T-cell (primary cell): ENCODE results near the gene MS4A12. TPM values are rescaled to one million over a fixed set of nuclear protein-coding genes. Genes with fewer than 3 reads are reported as not detected.

ENCODE experiments used
- ATAC-seq, 4 experiments: fragments of 200-7000 bp in 3 of 4; fragments of 150-1000 bp in 1 of 4; cut with Tn5 transposase; replicated peaks in 1 of 4; 1 replicate in 3 of 4; 2 replicates in 1 of 4; pipeline ENCODE4 v1.10.0; 2021; ENCODE audit warnings: moderate library complexity in 3 of 4, mild to moderate bottlenecking in 2 of 4, moderate number of reproducible peaks in 1 of 4
- CTCF ChIA-PET, 2 donors: fragments of 300-600 bp; sonication (Branson Sonifier 250); formaldehyde crosslinking; loops; one replicate each; lab custom pipeline; 2022; ENCODE audit warnings: antibody characterized with exemption in 2 of 2; lab: Charles Lee
- POLR2A ChIA-PET, 2 donors: fragments of 300-600 bp; sonication (Branson Sonifier 250); formaldehyde crosslinking; loops; one replicate each; lab custom pipeline; 2022; ENCODE audit warnings: antibody characterized with exemption in 2 of 2; lab: Charles Lee
- DNase-seq, 35 experiments: peaks; one replicate each; pipeline versions ENCODE4 v3.0.0 to v3.0.0-alpha.2; 2013 to 2023
- H3K27ac ChIP-seq: one replicate; pipeline ENCODE4 v1.5.1; 2013; ENCODE audit warnings: low read length
- H3K27me3 ChIP-seq, 2 experiments: replicated peaks in 1 of 2; 1 replicate in 1 of 2; 2 replicates in 1 of 2; pipeline versions ENCODE4 v1.6.1 to v1.7.0; 2013; ENCODE audit warnings: low read length in 1 of 2, mixed read lengths in 1 of 2; ENCODE audit not compliant: control insufficient read depth in 2 of 2, insufficient read depth in 2 of 2; ENCODE audit errors: extremely low read depth in 1 of 2
- H3K36me3 ChIP-seq, 2 donors: 1 replicate in 1 of 2; 2 replicates in 1 of 2; pipeline versions ENCODE4 v1.6.1 to v1.7.0; 2013; ENCODE audit warnings: low read length in 1 of 2; ENCODE audit not compliant: control insufficient read depth in 2 of 2, insufficient read depth in 1 of 2; ENCODE audit errors: extremely low read depth in 1 of 2
- H3K4me1 ChIP-seq, 2 experiments: 1 replicate in 1 of 2; 2 replicates in 1 of 2; pipeline versions ENCODE4 v1.6.1 to v1.7.0; 2013; ENCODE audit warnings: low read length in 2 of 2, mixed read lengths in 1 of 2; ENCODE audit not compliant: insufficient read depth in 2 of 2, control insufficient read depth in 1 of 2; ENCODE audit errors: extremely low read depth in 1 of 2
- H3K4me3 ChIP-seq, 2 donors: 1 replicate in 1 of 2; 2 replicates in 1 of 2; pipeline versions ENCODE4 v1.5.1 to v1.7.0; 2013; ENCODE audit warnings: mild to moderate bottlenecking in 2 of 2, low read length in 1 of 2, moderate library complexity in 1 of 2; ENCODE audit not compliant: control insufficient read depth in 1 of 2; ENCODE audit errors: extremely low read depth in 1 of 2
- H3K9me3 ChIP-seq: 2 replicates; pipeline ENCODE4 v1.7.0; 2013
- H3K27ac Mint-ChIP-seq, 2 donors: one replicate each; pipeline ENCODE4 v1.8.0; 2020 to 2021; ENCODE audit warnings: mild to moderate bottlenecking in 2 of 2, mixed read lengths in 2 of 2
- H3K27me3 Mint-ChIP-seq, 2 donors: one replicate each; pipeline ENCODE4 v1.8.0; 2021 to 2022; ENCODE audit warnings: mixed read lengths in 2 of 2
- H3K36me3 Mint-ChIP-seq: one replicate; pipeline ENCODE4 v1.8.0; 2021; ENCODE audit warnings: mixed read lengths
- H3K4me1 Mint-ChIP-seq, 3 donors: one replicate each; pipeline ENCODE4 v1.8.0; 2020 to 2022; ENCODE audit warnings: mixed read lengths in 3 of 3, mild to moderate bottlenecking in 1 of 3
- H3K4me3 Mint-ChIP-seq, 3 donors: one replicate each; pipeline ENCODE4 v1.8.0; 2020 to 2022; ENCODE audit warnings: mild to moderate bottlenecking in 3 of 3, mixed read lengths in 3 of 3, moderate library complexity in 3 of 3
- H3K9me3 Mint-ChIP-seq, 3 donors: one replicate each; pipeline ENCODE4 v1.8.0; 2020 to 2022; ENCODE audit warnings: mixed read lengths in 3 of 3
- WGBS: methylation state at CpG from one replicate; pipeline ENCODE4 v1.1.5; 2013; ENCODE audit warnings: missing lambda C conversion rate; ENCODE audit not compliant: insufficient coverage; 5-methylcytosine and 5-hydroxymethylcytosine counted together
- total RNA-seq, 35 experiments: library from RNA in 6 of 35; stranded (reverse) in 6 of 35; fragments of 120-200 nt in 1 of 35; gene quantifications; one replicate each; pipeline versions ENCODE4 v1.2.1 to v1.2.4 and lab custom pipeline; 2013 to 2026

MS4A12 gene
- total RNA-seq, 5 donors from 2014 or later (not counting 1 experiment from before 2014, with no cell fraction given): not detected

GRCh38 chr11:60457576-60457975 lies 35.0 kb upstream of the MS4A12 start:
- Histone ChIP-seq H3K27me3 (no peaks in the 10 kb centered on the region), H3K4me1 (peaks cover 0 to 6% of the 10 kb centered on the region in 2 experiments), H3K36me3 (no peaks in the 10 kb centered on the region), H3K4me3 (no peak overlapping the region), H3K27ac (no peak overlapping the region), H3K9me3 (no peaks in the 10 kb centered on the region)
- peaks cover 0 to 27% (median 8%) of the 10 kb centered on the region in 3 donors for H3K4me1 Mint-ChIP-seq
- ChIA-PET POLR2A (no interaction called here), CTCF (no interaction called here)
- DNase-seq: no peak
- no peaks in the 10 kb centered on the region for H3K36me3 Mint-ChIP-seq
- no peak overlapping the region for H3K27ac Mint-ChIP-seq
- no peaks in the 10 kb centered on the region for H3K9me3 Mint-ChIP-seq
- peaks cover 2 to 6% of the 10 kb centered on the region in 2 donors for H3K27me3 Mint-ChIP-seq
- no peak for ATAC-seq
- peak overlapping the region in 1 of 3 donors; percentile 42 for H3K4me3 Mint-ChIP-seq
- 37% methylated on average over 3 of the region's 3 CpGs for WGBS

- peaks cover 0 to 26% (median 8%) of the 10 kb centered on the region in 3 donors for H3K4me1 Mint-ChIP-seq
- Histone ChIP-seq H3K4me3 (no peak overlapping the region), H3K4me1 (peaks cover 0 to 6% of the 10 kb centered on the region in 2 experiments), H3K27ac (no peak overlapping the region), H3K9me3 (no peaks in the 10 kb centered on the region), H3K27me3 (no peaks in the 10 kb centered on the region), H3K36me3 (no peaks in the 10 kb centered on the region)
- no peak for DNase-seq
- no peak overlapping the region for H3K27ac Mint-ChIP-seq
- no peak for ATAC-seq
- POLR2A ChIA-PET: no interaction called here
- no peaks in the 10 kb centered on the region for H3K36me3 Mint-ChIP-seq
- peaks cover 2 to 6% of the 10 kb centered on the region in 2 donors for H3K27me3 Mint-ChIP-seq
- H3K4me3 Mint-ChIP-seq: no peak overlapping the region
- no CpG with 5 or more reads among the region's 1 CpG for WGBS
- no peaks in the 10 kb centered on the region for H3K9me3 Mint-ChIP-seq
- CTCF ChIA-PET: no interaction called here
Measured at GRCh38 chr11:60459345-60459744, 33.2 kb upstream of the MS4A12 start.

GRCh38 chr11:60468829-60469228 lies 23.7 kb upstream of the MS4A12 start:
- WGBS: no CpG with 5 or more reads among the region's 2 CpGs
- Histone ChIP-seq H3K27ac (no peak overlapping the region), H3K4me3 (no peak overlapping the region), H3K4me1 (no peaks in the 10 kb centered on the region), H3K27me3 (no peaks in the 10 kb centered on the region), H3K36me3 (no peaks in the 10 kb centered on the region), H3K9me3 (no peaks in the 10 kb centered on the region)
- Mint-ChIP-seq H3K9me3 (no peaks in the 10 kb centered on the region), H3K4me1 (no peaks in the 10 kb centered on the region), H3K4me3 (no peak overlapping the region), H3K27me3 (peaks cover 10 to 16% of the 10 kb centered on the region in 2 donors), H3K27ac (no peak overlapping the region), H3K36me3 (no peaks in the 10 kb centered on the region)
- DNase-seq (no peak), ATAC-seq (no peak)
- CTCF ChIA-PET: no interaction called here
- POLR2A ChIA-PET: no interaction called here

GRCh38 chr11:60469723-60470122 lies 22.9 kb upstream of the MS4A12 start:
- no peak for ATAC-seq

GRCh38 chr11:60477035-60477445 lies 15.5 kb upstream of the MS4A12 start:
- no peaks in the 10 kb centered on the region for H3K9me3 ChIP-seq
- CTCF ChIA-PET: interaction anchor here in 1 of 2 donors (0.6 to 0.7 kb wide), 2 partner anchors 9 to 107 kb away, joined by 3 to 9 read pairs; no protein-coding TSS in a partner anchor
- no peak overlapping the region for H3K27ac ChIP-seq
- no peak overlapping the region for H3K4me3 ChIP-seq
- no peaks in the 10 kb centered on the region for H3K4me1 ChIP-seq
- peaks cover 0 to 3% (median 0%) of the 10 kb centered on the region in 3 donors for H3K9me3 Mint-ChIP-seq
- no peaks in the 10 kb centered on the region for H3K36me3 ChIP-seq
- H3K4me3 Mint-ChIP-seq: no peak overlapping the region
- WGBS: 20% methylated on average over 1 of the region's 6 CpGs
- peaks cover 0 to 3% (median 0%) of the 10 kb centered on the region in 3 donors for H3K4me1 Mint-ChIP-seq
- DNase-seq (no peak), ATAC-seq (no peak)
- POLR2A ChIA-PET: no interaction called here
- no peaks in the 10 kb centered on the region for H3K27me3 ChIP-seq
- no peaks in the 10 kb centered on the region for H3K36me3 Mint-ChIP-seq
- H3K27ac Mint-ChIP-seq: no peak overlapping the region
- peaks cover 4 to 8% of the 10 kb centered on the region in 2 donors for H3K27me3 Mint-ChIP-seq

More at GRCh38 chr11:60469723-60470122, 22.9 kb upstream of the MS4A12 start:
- no peaks in the 10 kb centered on the region for H3K4me1 Mint-ChIP-seq
- DNase-seq: no peak
- H3K36me3 ChIP-seq: no peaks in the 10 kb centered on the region
- H3K4me3 Mint-ChIP-seq: no peak overlapping the region
- H3K4me1 ChIP-seq: no peaks in the 10 kb centered on the region
- ChIA-PET POLR2A (no interaction called here), CTCF (no interaction called here)
- H3K27me3 ChIP-seq: no peaks in the 10 kb centered on the region
- H3K9me3 Mint-ChIP-seq: no peaks in the 10 kb centered on the region
- H3K9me3 ChIP-seq: no peaks in the 10 kb centered on the region
- H3K27me3 Mint-ChIP-seq: peaks cover 10 to 16% of the 10 kb centered on the region in 2 donors
- H3K27ac Mint-ChIP-seq: no peak overlapping the region
- no peak overlapping the region for H3K4me3 ChIP-seq
- no peak overlapping the region for H3K27ac ChIP-seq
- no peaks in the 10 kb centered on the region for H3K36me3 Mint-ChIP-seq
- no CpG with 5 or more reads among the region's 2 CpGs for WGBS

- ChIA-PET POLR2A (no interaction called here), CTCF (no interaction called here)
- no peaks in the 10 kb centered on the region for H3K9me3 ChIP-seq
- WGBS: no CpG with 5 or more reads among the region's 2 CpGs
- H3K4me1 Mint-ChIP-seq: peaks cover 0 to 16% (median 8%) of the 10 kb centered on the region in 3 donors
- ATAC-seq (peak in 1 of 4 experiments; percentile 20), DNase-seq (no peak)
- H3K36me3 ChIP-seq: no peaks in the 10 kb centered on the region
- H3K36me3 Mint-ChIP-seq: no peaks in the 10 kb centered on the region
- peaks cover 0 to 12% of the 10 kb centered on the region in 2 donors for H3K27me3 Mint-ChIP-seq
- H3K27me3 ChIP-seq: no peaks in the 10 kb centered on the region
- no peak overlapping the region for H3K4me3 ChIP-seq
- no peak overlapping the region for H3K27ac ChIP-seq
- peaks cover 0 to 3% (median 0%) of the 10 kb centered on the region in 3 donors for H3K9me3 Mint-ChIP-seq
- H3K4me3 Mint-ChIP-seq: no peak overlapping the region
- no peaks in the 10 kb centered on the region for H3K4me1 ChIP-seq
- H3K27ac Mint-ChIP-seq: no peak overlapping the region
Measured at GRCh38 chr11:60482361-60482760, 10.2 kb upstream of the MS4A12 start.
